ENCODE measurements around the gene IHH. TPM values are rescaled to one million over a fixed set of nuclear protein-coding genes. Genes with fewer than 3 reads are reported as not detected.

IHH gene
- total RNA-seq, 6 experiments from 2014 or later = 0.42 to 3.9 (median 1.1) TPM

GRCh38 chr2:219090436-219091299 lies 29.9 kb upstream of the IHH start:
- Histone ChIP-seq H3K27ac (no peak overlapping the region), H3K4me1 (peaks cover 0 to 3% (median 0%) of the 10 kb centered on the region in 4 donors), H3K9me3 (no peaks in the 10 kb centered on the region), H3K4me3 (no peak overlapping the region), H3K36me3 (no peaks in the 10 kb centered on the region), H3K27me3 (no peaks in the 10 kb centered on the region)
- intact Hi-C loops (cut with DNase I) = no loop called here
- DNase-seq (no peak), ATAC-seq (no peak)
- 73% methylated on average over 4 of the region's 4 CpGs for WGBS (ENCODE audit: insufficient coverage, low coverage, low lambda C conversion rate, missing lambda C conversion rate)
- TF ChIP-seq POLR2A (IDR thresholded peaks at IDR 0.05) = no peak
- no peak for TF ChIP-seq CTCF (IDR thresholded peaks at IDR 0.05)

- TF ChIP-seq POLR2A (IDR thresholded peaks at IDR 0.05) (no peak), CTCF (IDR thresholded peaks at IDR 0.05) (no peak)
- Histone ChIP-seq H3K27ac (no peak overlapping the region), H3K36me3 (no peaks in the 10 kb centered on the region), H3K4me1 (peaks cover 0 to 4% (median 0%) of the 10 kb centered on the region in 4 donors), H3K4me3 (no peak overlapping the region), H3K9me3 (no peaks in the 10 kb centered on the region), H3K27me3 (no peaks in the 10 kb centered on the region)
- DNase-seq (no peak), ATAC-seq (no peak)
- WGBS (ENCODE audit: insufficient coverage, low coverage, low lambda C conversion rate, missing lambda C conversion rate) = 87% methylated on average over 4 of the region's 4 CpGs
- intact Hi-C loops (cut with DNase I) = no loop called here
Observed at GRCh38 chr2:219089330-219089729, 28.6 kb upstream of the IHH start.

GRCh38 chr2:219087848-219088247 lies 27.1 kb upstream of the IHH start:
- no peak overlapping the region for H3K27ac ChIP-seq
- no peaks in the 10 kb centered on the region for H3K36me3 ChIP-seq
- 89% methylated on average over 1 of the region's 1 CpG for WGBS (ENCODE audit: insufficient coverage, low coverage, low lambda C conversion rate, missing lambda C conversion rate)
- no peak overlapping the region for H3K4me3 ChIP-seq
- peaks cover 0 to 4% (median 0%) of the 10 kb centered on the region in 4 donors for H3K4me1 ChIP-seq
- no peaks in the 10 kb centered on the region for H3K27me3 ChIP-seq
- TF ChIP-seq POLR2A (IDR thresholded peaks at IDR 0.05) (no peak), CTCF (IDR thresholded peaks at IDR 0.05) (no peak)
- intact Hi-C loops (cut with DNase I) = no loop called here
- ATAC-seq (no peak), DNase-seq (no peak)
- no peaks in the 10 kb centered on the region for H3K9me3 ChIP-seq

- Histone ChIP-seq H3K27ac (no peak overlapping the region), H3K4me3 (no peak overlapping the region), H3K36me3 (no peaks in the 10 kb centered on the region), H3K4me1 (peaks cover 0 to 7% (median 0%) of the 10 kb centered on the region in 4 donors), H3K27me3 (no peaks in the 10 kb centered on the region), H3K9me3 (no peaks in the 10 kb centered on the region)
- DNase-seq = no peak
- WGBS (ENCODE audit: insufficient coverage, low coverage, low lambda C conversion rate, missing lambda C conversion rate) = 84% methylated on average over 5 of the region's 5 CpGs
- no peak for ATAC-seq
- TF ChIP-seq POLR2A (IDR thresholded peaks at IDR 0.05) (no peak), CTCF (IDR thresholded peaks at IDR 0.05) (no peak)
- intact Hi-C loops (cut with DNase I) = no loop called here
Observed at GRCh38 chr2:219087361-219087760, 26.6 kb upstream of the IHH start.

Data from right lobe of liver (tissue), 6 donors.